Measurements from ENCODE around the gene TMEM88.

DNA sequence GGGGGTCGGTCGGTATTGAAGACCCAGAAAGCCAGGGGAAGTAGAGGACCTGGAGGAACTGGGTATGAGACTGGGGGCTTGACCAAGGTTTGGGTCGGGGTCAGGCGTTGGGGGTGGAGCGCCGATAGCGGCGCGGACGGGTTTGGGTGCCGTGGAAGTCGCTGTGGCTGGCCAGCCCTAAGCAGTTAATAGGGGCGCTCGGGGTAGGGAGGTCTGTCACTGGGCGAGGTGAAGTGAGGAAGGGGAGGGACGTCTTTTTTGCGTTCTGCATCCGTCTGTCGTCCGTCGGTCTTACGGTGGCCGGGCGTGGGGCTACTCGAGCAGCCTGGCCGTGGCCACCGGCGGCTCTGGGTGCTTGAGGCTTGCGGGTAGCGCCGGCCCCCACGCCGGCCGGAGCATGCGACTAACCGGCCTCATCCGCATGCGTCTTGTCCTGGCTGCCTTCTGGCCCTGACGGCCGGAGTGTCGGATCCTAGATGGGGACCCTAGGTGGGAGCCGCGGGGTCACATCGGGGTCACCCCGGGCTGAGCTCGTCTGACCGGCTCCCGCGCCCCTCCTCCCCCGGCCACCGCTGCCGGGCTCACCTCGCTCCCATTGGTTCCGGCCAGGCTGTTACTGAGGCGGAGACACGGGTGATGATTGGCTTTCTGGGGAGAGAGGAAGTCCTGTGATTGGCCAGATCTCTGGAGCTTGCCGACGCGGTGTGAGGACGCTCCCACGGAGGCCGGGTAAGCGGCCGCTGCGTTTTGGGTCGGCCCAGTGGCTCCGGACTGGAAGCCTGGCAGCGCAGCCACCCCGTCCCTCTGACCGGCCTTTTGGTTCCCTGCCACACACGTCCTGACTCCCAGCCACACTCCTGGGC is 10.3 kb upstream of the TMEM88 start:
- TF ChIP-seq GATA2 (IDR thresholded peaks at IDR 0.05; ENCODE audit: low read depth, low read length) (no peak), GATA3 (IDR thresholded peaks at IDR 0.05; ENCODE audit: low read depth, low read length) (no peak)

All from SH-SY5Y (cell line).